ENCODE results near the gene SHISA7.
"Not testable (repeated sequence)": the region's sequence is repeated elsewhere in the genome, so short reads cannot be mapped to it uniquely, and the experiment has no call there.

SHISA7 gene

DNA sequence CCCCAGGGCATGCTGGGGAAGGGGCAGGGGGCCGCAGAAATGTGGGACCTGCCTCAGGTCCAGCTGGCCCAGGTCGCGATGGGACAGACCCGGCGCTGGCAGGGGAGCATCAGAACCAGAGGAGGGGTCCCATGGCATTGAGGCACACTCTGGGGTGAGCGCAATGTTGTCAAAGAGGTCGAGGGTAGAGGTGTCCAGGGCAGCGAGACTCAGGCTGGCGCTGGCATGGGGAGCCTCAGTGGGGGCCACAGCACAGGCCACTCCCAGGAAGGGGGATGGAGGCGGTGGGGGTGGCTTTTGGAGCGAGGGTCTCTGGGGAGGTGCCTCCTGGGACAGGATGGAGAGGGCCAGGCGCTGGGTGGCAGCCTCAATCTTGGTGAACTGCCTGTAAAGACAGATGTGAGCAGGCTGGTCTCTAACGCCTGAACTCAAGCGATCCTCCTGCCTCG lies 20.5 kb upstream of the SHISA7 start:
- DNase-seq (ENCODE audit: low read depth in 2 of 2), result no peak

DNA sequence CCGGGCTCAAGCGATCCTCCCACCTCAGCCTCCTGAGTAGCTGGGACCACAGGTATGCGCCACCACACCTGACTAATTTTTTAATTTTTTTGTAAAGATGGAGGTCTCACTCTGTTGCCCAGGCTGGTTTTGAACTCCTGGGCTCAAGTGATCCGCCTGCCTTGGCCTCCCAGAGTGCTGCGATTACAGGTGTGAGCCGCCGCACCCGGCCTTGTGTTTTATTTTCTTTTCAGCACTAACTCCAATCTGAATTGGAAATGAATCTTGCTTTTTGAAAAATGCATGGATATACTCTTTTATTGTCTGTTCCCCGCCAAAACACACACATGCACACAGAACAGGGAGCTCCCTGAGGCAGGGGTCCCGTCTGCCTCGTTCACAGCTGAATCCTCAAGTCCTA lies 19.6 kb upstream of the SHISA7 start:
- no peak for DNase-seq (ENCODE audit: low read depth in 2 of 2)

GRCh38 chr19:55461974-55462626 lies 19.0 kb upstream of the SHISA7 start:
- DNase-seq (ENCODE audit: low read depth in 2 of 2), result no peak

GRCh38 chr19:55461259-55461973 lies 18.3 kb upstream of the SHISA7 start, which contains the start of gene ISOC2:
Gene ISOC2, minus strand, starts transcription at chr19:55461642. Its CDS starts 5,156 bp downstream, at chr19:55456486.
- DNase-seq (ENCODE audit: low read depth in 2 of 2), result peak; percentile 100

DNA sequence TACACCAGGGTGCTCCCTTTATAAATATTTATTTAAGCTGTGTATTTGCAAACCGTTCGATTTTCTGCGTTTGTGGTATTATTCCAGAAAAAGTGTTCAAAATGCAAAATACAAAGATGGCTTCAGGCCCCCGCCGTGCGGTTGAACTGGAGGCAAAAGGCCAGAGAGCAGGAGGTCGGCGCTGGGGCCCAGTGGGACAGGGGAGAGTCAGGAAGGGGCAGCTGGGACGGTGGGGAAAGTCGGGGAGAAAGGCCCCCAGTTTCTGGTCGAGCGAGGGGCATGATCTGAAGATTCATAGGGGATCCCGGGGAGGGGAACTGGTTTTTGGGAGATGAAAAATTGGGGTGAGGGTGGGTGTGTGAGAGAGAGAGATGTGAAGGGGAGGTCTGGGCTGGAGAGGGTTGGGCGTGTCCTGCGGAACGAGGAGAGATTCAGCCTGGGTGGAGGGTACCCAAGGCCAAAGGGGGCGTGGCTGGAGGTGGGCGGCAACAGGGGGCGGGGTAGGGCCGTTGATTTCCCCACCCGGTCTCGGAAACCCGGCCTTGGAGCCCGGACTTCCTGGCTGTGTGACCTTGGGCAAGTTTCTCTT lies 17.7 kb upstream of the SHISA7 start:
- no peak for DNase-seq (ENCODE audit: low read depth in 2 of 2)

DNA sequence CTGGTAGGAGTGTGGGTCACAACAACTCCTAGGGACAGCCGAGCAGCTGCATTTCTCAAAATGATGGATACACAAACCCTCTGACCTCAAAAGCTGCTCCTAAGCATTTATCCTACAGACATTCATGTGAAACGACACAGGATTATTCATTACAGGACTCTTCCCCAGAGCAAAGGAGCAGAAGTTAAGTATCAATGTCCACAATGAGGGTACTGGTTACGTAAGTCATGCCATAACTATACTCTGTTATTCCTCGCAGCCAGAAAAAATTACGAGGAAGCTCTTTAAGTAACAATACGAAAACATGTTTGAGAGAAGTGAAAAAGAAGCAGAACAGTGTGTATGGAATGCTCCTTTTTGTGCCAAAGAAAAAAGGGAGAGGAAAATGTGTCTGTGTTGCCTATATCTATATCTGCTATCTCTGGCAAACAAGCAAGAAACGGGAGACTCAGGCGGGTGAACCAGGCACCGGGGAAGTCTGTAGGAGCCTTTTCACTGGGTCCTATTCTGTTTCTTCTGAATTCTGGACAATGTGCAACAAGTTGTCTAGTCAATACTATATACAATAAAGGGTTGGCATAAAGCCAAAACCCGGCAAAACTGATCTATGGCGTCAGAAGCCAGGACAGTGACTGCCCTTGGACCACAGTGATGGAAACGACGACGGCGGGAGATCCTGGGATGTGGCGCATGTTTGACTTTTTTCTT lies 17.0 kb upstream of the SHISA7 start:
- no peak for DNase-seq (ENCODE audit: low read depth in 2 of 2)

DNA sequence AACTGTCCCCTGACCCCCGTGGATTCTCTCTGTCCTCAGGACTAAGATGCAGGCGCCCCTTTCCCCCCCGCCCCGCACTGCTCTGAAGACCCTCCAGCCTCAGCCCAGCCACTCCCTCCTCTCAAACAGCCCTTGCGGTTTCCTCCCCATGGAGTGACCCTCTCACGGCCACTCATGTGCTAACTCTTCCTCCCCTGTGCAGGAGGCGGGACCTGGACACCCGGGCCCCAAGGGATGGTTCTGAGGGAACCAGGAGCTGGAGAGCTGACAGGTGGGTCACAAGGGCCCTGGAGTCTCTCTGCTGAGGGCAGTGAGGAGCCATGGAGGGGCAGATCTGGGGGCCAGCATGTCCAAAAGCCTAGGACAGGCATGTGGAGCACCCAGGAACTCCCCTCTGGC lies 16.4 kb upstream of the SHISA7 start:
- DNase-seq (ENCODE audit: low read depth in 2 of 2), result no peak

DNA sequence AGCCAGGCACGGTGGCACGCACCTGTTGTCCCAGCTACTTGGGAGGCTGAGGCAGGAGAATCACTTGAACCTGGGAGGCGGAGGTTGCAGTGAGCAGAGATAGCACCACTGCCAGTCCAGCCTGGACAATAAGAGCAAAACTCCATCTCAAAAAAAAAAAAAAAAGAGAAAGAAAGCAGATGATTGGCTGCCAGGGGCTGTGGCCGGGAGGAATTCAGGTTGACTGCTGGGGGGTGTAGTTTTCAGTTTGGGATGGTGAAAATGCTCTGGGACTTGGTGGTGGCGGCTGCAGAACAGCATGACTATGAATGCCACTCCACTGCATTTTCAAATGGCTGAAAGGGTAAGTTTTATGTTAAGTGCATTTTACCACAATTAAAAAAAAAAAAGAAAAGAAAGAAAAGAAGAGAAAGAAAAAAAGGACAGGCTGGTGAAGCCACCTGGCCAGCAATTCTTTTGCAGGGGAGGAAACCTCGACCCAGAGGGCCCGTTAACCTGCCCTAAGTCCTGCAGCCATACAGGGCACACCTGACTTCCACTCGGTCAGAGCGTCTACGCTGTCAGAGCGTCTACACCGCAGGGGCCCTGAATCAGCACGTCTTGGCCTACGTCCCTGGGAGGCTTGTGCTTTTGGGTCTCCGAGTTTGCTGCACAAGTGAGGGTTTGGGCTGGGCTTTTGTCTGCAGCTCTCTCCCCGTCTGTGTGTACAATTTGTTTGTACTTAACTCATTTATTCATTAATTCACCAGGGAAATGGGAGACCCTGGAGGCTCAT lies 14.8 kb upstream of the SHISA7 start:
- no peak for DNase-seq (ENCODE audit: low read depth in 2 of 2)

DNA sequence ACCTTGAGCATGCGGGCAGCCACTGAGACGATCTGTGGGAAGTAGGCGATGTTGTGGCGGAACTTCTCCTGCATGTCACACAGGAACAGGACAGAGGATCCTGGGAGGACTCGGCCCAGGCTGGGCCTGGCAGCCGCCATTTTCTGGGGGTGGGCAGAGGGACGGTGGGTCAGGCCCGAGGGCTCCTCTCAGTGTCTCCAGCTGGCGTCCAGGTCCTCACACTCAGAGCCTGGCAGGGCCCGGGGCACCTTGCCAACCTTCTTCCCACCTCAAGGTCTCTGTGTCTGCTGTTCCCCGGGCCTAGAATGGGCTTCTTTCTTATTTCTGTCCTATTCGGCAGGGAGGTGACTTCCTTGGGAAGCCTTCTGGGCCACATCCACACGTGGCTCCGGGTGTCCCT lies 13.2 kb upstream of the SHISA7 start:
- DNase-seq (ENCODE audit: low read depth in 2 of 2), result no peak

- no peak for DNase-seq (ENCODE audit: low read depth in 2 of 2)
Measured at GRCh38 chr19:55455576-55456235, 12.6 kb upstream of the SHISA7 start.

- DNase-seq (ENCODE audit: low read depth in 2 of 2), result no peak
Measured at GRCh38 chr19:55454787-55455243, 11.7 kb upstream of the SHISA7 start.

GRCh38 chr19:55453511-55454260 lies 10.6 kb upstream of the SHISA7 start:
- no peak for DNase-seq (ENCODE audit: low read depth in 2 of 2)

DNA sequence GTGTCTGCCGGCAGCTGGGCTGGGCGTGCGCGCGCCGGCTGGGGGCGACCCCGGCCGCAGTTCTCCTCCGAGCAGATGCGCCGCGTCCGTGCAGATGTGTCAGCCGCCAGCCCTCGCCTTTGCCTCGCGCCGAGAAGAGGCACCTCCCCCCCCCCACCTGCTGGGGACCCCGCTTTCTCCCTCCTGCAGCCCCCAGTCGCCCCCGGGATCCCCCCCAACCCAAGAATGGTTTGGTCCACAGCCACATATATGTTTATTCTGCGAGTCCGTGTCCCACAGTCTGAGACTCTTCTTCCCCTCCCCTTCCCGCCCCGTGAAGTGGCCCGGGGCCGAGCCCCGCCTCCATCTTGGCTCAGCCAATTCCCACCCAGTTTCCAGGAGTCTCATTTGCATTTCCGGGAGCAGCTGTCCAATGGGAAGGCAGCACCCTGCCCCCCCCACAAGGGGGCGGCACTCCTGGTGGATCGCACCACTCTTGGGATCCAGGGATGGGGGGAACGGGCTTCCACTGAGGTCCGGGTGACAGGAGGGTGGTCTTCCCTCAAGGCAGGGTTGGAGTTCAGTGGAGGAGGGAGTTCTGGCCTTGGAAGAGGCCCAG lies 9.7 kb upstream of the SHISA7 start:
- DNase-seq (ENCODE audit: low read depth in 2 of 2), result no peak

DNA sequence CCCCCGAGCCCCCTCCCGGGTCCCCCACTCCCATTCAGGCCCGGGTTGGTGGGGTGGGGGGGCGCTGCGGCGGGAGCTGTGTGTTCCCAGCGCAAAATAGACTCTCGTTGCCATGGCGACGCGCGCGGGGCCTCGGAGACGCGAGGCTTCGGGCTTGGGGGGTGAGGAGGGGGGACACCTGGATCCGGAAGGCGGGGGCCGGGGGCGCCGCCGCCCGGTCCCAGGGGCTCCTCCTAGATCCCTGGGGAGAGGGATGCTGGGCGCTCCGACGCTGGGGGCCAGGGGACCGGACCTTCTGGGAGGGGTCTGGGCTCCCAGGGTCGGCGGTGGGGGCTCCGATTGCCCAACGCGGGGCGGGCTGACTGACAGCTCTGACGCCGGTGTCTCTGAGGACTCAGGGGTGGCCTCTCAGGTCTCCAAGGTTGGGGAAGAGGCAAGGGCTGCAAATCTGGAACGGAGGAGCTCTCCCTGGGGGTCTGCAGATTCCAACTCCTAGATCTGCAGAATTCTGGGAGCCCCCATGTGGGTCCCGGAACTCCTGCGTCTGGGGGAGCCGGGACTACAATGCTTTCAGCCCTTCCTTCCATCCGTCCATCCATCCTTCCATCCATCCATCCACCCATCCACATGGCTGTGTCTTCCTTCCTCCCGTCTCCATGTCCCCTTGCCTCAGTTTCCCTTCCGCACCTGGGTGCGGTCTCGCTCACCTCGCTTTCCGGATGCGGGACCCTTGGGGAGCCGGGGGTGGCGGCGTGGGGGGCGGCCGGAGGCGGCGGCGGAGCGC lies 9.1 kb upstream of the SHISA7 start:
- no peak for DNase-seq (ENCODE audit: low read depth in 2 of 2)

DNA sequence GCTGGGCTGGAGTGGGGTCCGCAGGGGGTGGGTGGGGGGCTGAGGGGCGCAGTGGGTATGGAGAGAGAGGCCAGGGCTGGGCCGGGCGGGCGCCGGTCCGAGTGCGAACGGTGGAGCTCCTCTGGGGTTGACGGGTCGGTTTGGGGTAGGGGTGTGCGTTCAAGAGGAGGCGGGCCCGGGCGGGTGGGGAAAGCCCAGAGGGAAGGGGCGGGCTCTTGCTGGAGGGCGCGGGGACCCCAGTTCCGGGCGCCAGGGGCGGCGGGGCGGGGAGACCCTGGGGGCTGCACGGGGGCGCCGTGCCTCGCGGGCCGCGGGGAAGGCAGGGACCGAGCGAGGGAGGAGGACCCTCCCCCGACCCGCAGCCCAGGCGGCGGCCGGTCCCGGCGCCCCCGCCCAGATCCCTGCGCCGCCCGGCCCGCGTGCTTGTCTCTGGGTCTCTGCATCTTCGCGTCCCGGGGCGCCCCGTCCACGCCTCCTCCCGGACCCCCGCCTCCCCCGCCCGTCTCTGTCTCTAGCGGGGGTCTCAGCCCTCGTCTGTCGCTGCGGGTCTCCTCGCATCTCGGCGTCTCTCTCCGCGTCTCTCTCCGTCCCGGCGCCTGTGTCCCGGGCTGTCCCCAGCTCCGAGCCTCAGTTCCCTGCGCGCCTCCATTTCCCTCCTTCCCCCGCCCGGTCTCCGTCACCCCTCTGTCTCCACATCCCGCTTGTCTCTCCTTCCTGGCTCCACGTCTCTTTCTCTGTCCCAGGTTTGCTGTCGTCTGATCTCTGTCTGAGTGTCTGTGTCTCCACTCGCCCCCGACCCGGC lies 8.3 kb upstream of the SHISA7 start:
- DNase-seq (ENCODE audit: low read depth in 2 of 2), result no peak

- DNase-seq (ENCODE audit: low read depth in 2 of 2), result no peak
Measured at GRCh38 chr19:55449469-55449868, 6.4 kb upstream of the SHISA7 start.

GRCh38 chr19:55448175-55448490 lies 5.0 kb upstream of the SHISA7 start:
- DNase-seq (ENCODE audit: low read depth in 2 of 2), result not testable (repeated sequence)

- no peak for DNase-seq (ENCODE audit: low read depth in 2 of 2)
Measured at GRCh38 chr19:55447421-55448174, 4.5 kb upstream of the SHISA7 start.

Measured in activated CD8-positive, alpha-beta memory T cell treated with anti-CD3 and anti-CD28 coated beads for 4 hours (primary cell).